Tibial nerve (tissue), 3 donors: ENCODE measurements around the gene SOWAHC.

Experiments
- POLR2A ChIP-seq, 2 donors: fragments of 450-650 bp; IDR thresholded peaks; one replicate each; pipeline ENCODE4 v1.6.1; 2017; ENCODE audit warnings: antibody characterized with exemption in 2 of 2, mild to moderate bottlenecking in 2 of 2, moderate library complexity in 2 of 2
- TF ChIP-seq, protein P1 (sequence below), 5 experiments: fragments of 200-600 bp in 3 of 5; fragments of 450-650 bp in 2 of 5; sonication (generic) in 3 of 5; IDR thresholded peaks; one replicate each; pipeline ENCODE4 v1.5.1; 2016 to 2019; ENCODE audit warnings: antibody characterized with exemption in 5 of 5, mild to moderate bottlenecking in 3 of 5, moderate library complexity in 2 of 5

- TF ChIP-seq, protein P1, sequence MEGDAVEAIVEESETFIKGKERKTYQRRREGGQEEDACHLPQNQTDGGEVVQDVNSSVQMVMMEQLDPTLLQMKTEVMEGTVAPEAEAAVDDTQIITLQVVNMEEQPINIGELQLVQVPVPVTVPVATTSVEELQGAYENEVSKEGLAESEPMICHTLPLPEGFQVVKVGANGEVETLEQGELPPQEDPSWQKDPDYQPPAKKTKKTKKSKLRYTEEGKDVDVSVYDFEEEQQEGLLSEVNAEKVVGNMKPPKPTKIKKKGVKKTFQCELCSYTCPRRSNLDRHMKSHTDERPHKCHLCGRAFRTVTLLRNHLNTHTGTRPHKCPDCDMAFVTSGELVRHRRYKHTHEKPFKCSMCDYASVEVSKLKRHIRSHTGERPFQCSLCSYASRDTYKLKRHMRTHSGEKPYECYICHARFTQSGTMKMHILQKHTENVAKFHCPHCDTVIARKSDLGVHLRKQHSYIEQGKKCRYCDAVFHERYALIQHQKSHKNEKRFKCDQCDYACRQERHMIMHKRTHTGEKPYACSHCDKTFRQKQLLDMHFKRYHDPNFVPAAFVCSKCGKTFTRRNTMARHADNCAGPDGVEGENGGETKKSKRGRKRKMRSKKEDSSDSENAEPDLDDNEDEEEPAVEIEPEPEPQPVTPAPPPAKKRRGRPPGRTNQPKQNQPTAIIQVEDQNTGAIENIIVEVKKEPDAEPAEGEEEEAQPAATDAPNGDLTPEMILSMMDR (IDR thresholded peaks at IDR 0.05), result no peak
- TF ChIP-seq POLR2A (IDR thresholded peaks at IDR 0.05), result no peak
These were observed 19.3 kb downstream of the SOWAHC start for GRCh38 chr2:109633284-109633961.
